Esophagus muscularis mucosa (tissue), 4 donors: ENCODE data around the gene KBTBD13. TPM values are rescaled to one million over a fixed set of nuclear protein-coding genes. Genes with fewer than 3 reads are reported as not detected.
"Not testable (repeated sequence)": the region's sequence is repeated elsewhere in the genome, so short reads cannot be mapped to it uniquely, and the experiment has no call there.

Source experiments
- DNase-seq: peaks from one replicate; pipeline ENCODE4 v3.0.0-alpha.2; 2017; ENCODE audit errors: extremely low spot score
- H3K27ac ChIP-seq, 4 donors: fragments of 200-600 bp; sonication (generic); replicated peaks in 1 of 4; 1 replicate in 3 of 4; 2 replicates in 1 of 4; pipeline ENCODE4 v1.5.1; 2016 to 2019; ENCODE audit warnings: mild to moderate bottlenecking in 1 of 4
- H3K27me3 ChIP-seq, 4 donors: fragments of 200-600 bp; sonication (generic); one replicate each; pipeline versions ENCODE4 v1.5.1 to v1.6.0; 2016 to 2019
- H3K36me3 ChIP-seq, 4 donors: fragments of 200-600 bp; sonication (generic); one replicate each; pipeline ENCODE4 v1.5.1; 2016 to 2019
- H3K4me1 ChIP-seq, 4 donors: fragments of 200-600 bp; sonication (generic); one replicate each; pipeline ENCODE4 v1.5.1; 2016 to 2019
- H3K4me3 ChIP-seq, 4 donors: fragments of 200-600 bp; sonication (generic); 1 replicate in 2 of 4; 2 replicates in 2 of 4; pipeline ENCODE4 v1.5.1; 2016 to 2019; ENCODE audit warnings: mild to moderate bottlenecking in 4 of 4, moderate library complexity in 1 of 4
- H3K9me3 ChIP-seq, 4 donors: fragments of 200-600 bp; sonication (generic); 1 replicate in 3 of 4; 2 replicates in 1 of 4; pipeline ENCODE4 v1.5.1; 2016 to 2019
- EP300 ChIP-seq: sonication (generic); formaldehyde crosslinking; IDR thresholded peaks from one replicate; pipeline ENCODE4 v1.6.1; 2017; ENCODE audit warnings: antibody characterized with exemption
- POLR2A ChIP-seq: fragments of 450-650 bp; IDR thresholded peaks from one replicate; pipeline ENCODE4 v1.6.1; 2017; ENCODE audit warnings: antibody characterized with exemption, moderate library complexity, mild to moderate bottlenecking, low read depth
- POLR2AphosphoS5 ChIP-seq, 2 donors: sonication (generic); formaldehyde crosslinking; IDR thresholded peaks; one replicate each; pipeline ENCODE4 v1.6.1; 2017; ENCODE audit warnings: antibody characterized with exemption in 2 of 2
- WGBS: methylation state at CpG from one replicate; pipeline ENCODE4 v1.1.5; 2018; 5-methylcytosine and 5-hydroxymethylcytosine counted together
- intact Hi-C: fragments of 100-400 bp; cut with DNase I; formaldehyde crosslinking; loops from one replicate; pipeline ENCODE4 v1.15.1; 2023
- total RNA-seq, 4 donors: library from RNA; depleted of rRNA; stranded (reverse); fragments of >200 nt; gene quantifications; one replicate each; pipeline versions ENCODE4 v1.1.0 to v1.2.1, GENCODE V29; 2016
- TF ChIP-seq, protein P1 (sequence below), 3 experiments: fragments of 200-600 bp in 2 of 3; fragments of 450-650 bp in 1 of 3; sonication (generic) in 2 of 3; IDR thresholded peaks; one replicate each; pipeline ENCODE4 v1.5.1; 2017 to 2019; ENCODE audit warnings: antibody characterized with exemption in 3 of 3, mild to moderate bottlenecking in 2 of 3, moderate library complexity in 1 of 3

Gene KBTBD13
- total RNA-seq, 4 donors from 2014 or later = 0.17 TPM; not detected in 3

DNA sequence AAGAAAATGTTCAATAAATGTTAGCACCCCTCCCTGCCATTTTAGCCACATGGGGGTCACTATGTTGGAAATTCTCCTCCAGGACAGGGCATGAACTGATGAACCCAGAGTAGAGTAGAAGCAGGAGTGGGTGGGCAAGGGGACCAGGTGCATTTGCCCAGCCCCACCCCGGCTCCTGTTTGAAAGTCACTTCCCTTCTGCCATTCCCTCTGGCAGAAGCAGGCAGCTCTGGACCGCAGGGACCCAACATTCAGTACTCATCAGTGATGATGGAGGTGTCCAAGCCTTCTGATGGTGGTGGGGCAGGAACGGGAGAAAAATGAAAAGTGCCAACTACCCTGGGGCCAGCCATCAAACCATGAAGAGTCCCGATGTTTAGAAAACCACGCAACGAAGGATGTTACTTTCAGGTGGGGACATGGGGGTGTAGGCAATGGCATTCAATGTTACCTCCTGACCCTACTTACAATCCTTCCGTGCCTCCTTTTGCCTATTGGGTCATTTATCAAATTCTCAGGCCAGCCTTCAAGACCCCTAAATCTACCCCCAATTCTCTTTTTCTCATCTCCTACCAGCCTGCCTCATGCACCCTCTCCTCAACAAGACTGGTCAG is 21.2 kb downstream of the KBTBD13 start:
- no peak for DNase-seq
- peaks cover 9 to 64% (median 63%) of the 10 kb centered on the region in 4 donors for H3K4me1 ChIP-seq
- WGBS = 95% methylated on average over 7 of the region's 7 CpGs
- H3K36me3 ChIP-seq = peaks cover 9 to 57% (median 43%) of the 10 kb centered on the region in 4 donors
- intact Hi-C loops = no loop called here
- no peak overlapping the region for H3K4me3 ChIP-seq
- TF ChIP-seq POLR2AphosphoS5 (IDR thresholded peaks at IDR 0.05) (no peak), POLR2A (no peak), EP300 (no peak)
- peak overlapping the region in 2 of 4 donors; percentile 91 to 95 for H3K27ac ChIP-seq
- no peaks in the 10 kb centered on the region for H3K27me3 ChIP-seq
- no peaks in the 10 kb centered on the region for H3K9me3 ChIP-seq

DNA sequence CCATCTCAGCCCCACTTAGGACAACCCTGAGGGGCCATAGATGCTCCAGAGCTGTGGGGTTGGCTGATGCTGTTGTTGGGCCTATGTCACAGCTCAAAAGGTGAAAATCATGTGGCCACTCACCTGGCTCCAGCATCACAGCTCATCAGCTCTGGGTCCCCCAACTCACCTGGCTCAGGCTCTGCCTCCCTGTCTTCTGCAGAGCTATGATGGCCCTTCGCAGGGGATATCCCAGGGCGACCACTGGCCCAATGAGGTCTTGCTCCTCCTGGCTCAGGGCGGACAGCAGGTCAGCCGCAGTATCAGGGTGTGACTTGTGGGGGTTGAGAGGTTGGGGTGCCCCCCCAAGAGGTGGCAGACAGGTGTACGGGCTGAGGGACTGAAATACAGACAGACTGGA is 22.8 kb downstream of the KBTBD13 start:
- Histone ChIP-seq H3K36me3 (peaks cover 9 to 62% (median 47%) of the 10 kb centered on the region in 4 donors), H3K27ac (no peak overlapping the region), H3K9me3 (no peaks in the 10 kb centered on the region), H3K27me3 (no peaks in the 10 kb centered on the region), H3K4me1 (peaks cover 7 to 48% (median 48%) of the 10 kb centered on the region in 4 donors), H3K4me3 (no peak overlapping the region)
- WGBS = 75% methylated on average over 1 of the region's 5 CpGs
- no peak for DNase-seq
- intact Hi-C loops = no loop called here
- TF ChIP-seq POLR2A = no peak
- TF ChIP-seq, protein P1, sequence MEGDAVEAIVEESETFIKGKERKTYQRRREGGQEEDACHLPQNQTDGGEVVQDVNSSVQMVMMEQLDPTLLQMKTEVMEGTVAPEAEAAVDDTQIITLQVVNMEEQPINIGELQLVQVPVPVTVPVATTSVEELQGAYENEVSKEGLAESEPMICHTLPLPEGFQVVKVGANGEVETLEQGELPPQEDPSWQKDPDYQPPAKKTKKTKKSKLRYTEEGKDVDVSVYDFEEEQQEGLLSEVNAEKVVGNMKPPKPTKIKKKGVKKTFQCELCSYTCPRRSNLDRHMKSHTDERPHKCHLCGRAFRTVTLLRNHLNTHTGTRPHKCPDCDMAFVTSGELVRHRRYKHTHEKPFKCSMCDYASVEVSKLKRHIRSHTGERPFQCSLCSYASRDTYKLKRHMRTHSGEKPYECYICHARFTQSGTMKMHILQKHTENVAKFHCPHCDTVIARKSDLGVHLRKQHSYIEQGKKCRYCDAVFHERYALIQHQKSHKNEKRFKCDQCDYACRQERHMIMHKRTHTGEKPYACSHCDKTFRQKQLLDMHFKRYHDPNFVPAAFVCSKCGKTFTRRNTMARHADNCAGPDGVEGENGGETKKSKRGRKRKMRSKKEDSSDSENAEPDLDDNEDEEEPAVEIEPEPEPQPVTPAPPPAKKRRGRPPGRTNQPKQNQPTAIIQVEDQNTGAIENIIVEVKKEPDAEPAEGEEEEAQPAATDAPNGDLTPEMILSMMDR (IDR thresholded peaks at IDR 0.05) = no peak
- no peak for TF ChIP-seq EP300
- TF ChIP-seq POLR2AphosphoS5 (IDR thresholded peaks at IDR 0.05) = no peak

DNA sequence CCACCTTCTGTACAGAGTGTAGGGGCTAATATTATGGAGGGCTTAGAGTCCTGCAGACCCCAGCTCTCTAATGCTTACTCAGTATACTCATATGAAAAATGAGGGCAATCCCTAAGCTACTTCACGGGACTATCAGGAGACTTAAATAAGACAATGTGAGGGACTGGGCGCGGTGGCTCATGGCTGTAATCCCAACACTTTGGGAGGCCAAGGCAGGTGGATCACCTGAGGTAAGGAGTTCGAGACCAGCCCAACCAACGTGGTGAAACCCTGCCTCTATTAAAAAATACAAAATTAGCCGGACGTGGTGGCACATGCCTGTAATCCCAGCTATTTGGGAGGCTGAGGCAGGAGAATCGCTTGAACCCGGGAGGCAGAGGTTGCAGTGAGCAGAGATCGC is 23.3 kb downstream of the KBTBD13 start:
- H3K27me3 ChIP-seq, H3K27ac ChIP-seq, H3K9me3 ChIP-seq, H3K4me3 ChIP-seq, DNase-seq: not testable (repeated sequence)
- Histone ChIP-seq H3K4me1 (peaks cover 2 to 43% (median 43%) of the 10 kb centered on the region in 4 donors), H3K36me3 (peaks cover 9 to 67% (median 50%) of the 10 kb centered on the region in 4 donors)
- 90% methylated on average over 10 of the region's 10 CpGs for WGBS
- intact Hi-C loops = loop anchor here (2.0 kb wide), 1 partner anchor 45 kb away; no protein-coding TSS in a partner anchor

DNA sequence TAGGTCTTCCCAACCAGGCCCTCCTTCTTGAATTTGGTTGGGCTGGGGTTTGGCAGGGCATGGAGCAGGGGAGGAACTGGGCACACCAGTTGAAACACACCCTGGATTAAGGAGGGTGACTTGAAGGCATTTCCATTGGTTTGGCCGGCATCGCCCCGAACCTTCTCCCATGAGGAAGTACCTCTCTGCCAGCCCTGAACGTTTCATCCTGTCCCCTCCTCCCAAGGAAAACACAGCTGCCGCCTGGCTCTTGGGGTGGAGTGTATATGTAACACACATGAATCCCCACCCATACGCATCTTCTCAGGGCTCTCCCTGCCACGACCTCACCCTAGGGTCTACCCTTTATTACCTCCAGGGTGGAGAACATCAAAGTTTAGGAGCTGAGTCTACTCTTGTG is 23.9 kb downstream of the KBTBD13 start:
- Histone ChIP-seq H3K4me1 (peaks cover 0 to 37% (median 37%) of the 10 kb centered on the region in 4 donors), H3K36me3 (peaks cover 9 to 73% (median 56%) of the 10 kb centered on the region in 4 donors), H3K4me3 (no peak overlapping the region), H3K9me3 (no peaks in the 10 kb centered on the region), H3K27ac (no peak overlapping the region), H3K27me3 (no peaks in the 10 kb centered on the region)
- intact Hi-C loops = loop anchor here (2.0 kb wide), 1 partner anchor 46 kb away; no protein-coding TSS in a partner anchor
- WGBS = 86% methylated on average over 7 of the region's 7 CpGs
- TF ChIP-seq EP300 (no peak), POLR2A (no peak), POLR2AphosphoS5 (IDR thresholded peaks at IDR 0.05) (no peak)
- TF ChIP-seq, protein P1 (IDR thresholded peaks at IDR 0.05) = no peak
- DNase-seq = no peak

DNA sequence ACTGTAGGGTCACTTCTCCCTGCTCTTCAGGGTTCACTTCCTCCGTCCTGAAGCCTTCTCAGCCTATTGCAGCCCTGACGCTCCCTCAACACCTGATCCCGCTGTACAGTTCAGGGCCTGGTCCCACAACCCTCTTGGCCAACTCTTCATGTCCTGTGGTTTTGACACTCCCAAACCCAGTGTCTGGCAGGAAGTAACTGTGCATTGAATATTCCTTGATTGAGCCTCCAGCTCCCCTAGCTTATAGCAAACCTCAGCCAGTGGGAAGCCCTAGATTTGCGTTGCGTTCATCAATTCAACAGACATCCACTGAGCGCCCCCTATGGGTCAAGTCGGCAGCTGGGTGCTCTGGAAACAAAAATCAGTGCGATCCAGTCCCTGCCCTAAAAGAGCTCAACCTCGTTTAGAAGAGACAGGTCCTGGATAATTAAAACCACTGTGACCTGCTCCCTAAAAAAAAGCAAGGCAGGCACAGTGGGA is 24.9 kb downstream of the KBTBD13 start:
- Histone ChIP-seq H3K4me1 (peaks cover 0 to 27% (median 27%) of the 10 kb centered on the region in 4 donors), H3K27me3 (no peaks in the 10 kb centered on the region), H3K9me3 (no peaks in the 10 kb centered on the region), H3K27ac (peak overlapping the region in 2 of 4 donors; percentile 16 to 23), H3K36me3 (peaks cover 9 to 82% (median 64%) of the 10 kb centered on the region in 4 donors), H3K4me3 (no peak overlapping the region)
- no peak for DNase-seq
- intact Hi-C loops = loop anchor here (2.0 kb wide), 1 partner anchor 47 kb away; no protein-coding TSS in a partner anchor
- 38% methylated on average over 8 of the region's 9 CpGs for WGBS
- TF ChIP-seq POLR2AphosphoS5 (IDR thresholded peaks at IDR 0.05) (no peak), POLR2A (no peak), EP300 (no peak)
- TF ChIP-seq, protein P1 (IDR thresholded peaks at IDR 0.05) = peak; percentile 79 to 89 (median 88)
